Neural cell (in vitro differentiated cells): ENCODE data around the gene TELO2. TPM values are rescaled to one million over a fixed set of nuclear protein-coding genes. Genes with fewer than 3 reads are reported as not detected.

ENCODE experiments used
- H2AFZ ChIP-seq: fragments of 200-600, 300-800 bp; sonication (generic), shearing (Covaris generic); 2 replicates; pipeline ENCODE4 v1.6.0; 2014; ENCODE audit warnings: low read depth, mild to moderate bottlenecking, antibody characterized with exemption, low read length, moderate library complexity
- H3F3A ChIP-seq: fragments of 200-600 bp; shearing (Covaris generic); 2 replicates; pipeline ENCODE4 v1.6.1; 2016; ENCODE audit warnings: mild to moderate bottlenecking, moderate library complexity, mixed read lengths, antibody characterized with exemption, low read length; ENCODE audit not compliant: insufficient read depth, poor library complexity, severe bottlenecking
- H3K27ac ChIP-seq: fragments of 200-600, 300-800 bp; sonication (generic), shearing (Covaris generic); 2 replicates; pipeline ENCODE4 v1.5.1; 2014; ENCODE audit warnings: mild to moderate bottlenecking, low read length, moderate library complexity
- H3K27me3 ChIP-seq: fragments of 300-800, 200-600 bp; sonication (generic), shearing (Covaris generic); 2 replicates; pipeline ENCODE4 v1.6.0; 2014; ENCODE audit warnings: mild to moderate bottlenecking, low read depth, low read length, moderate library complexity; ENCODE audit not compliant: insufficient read depth
- H3K36me3 ChIP-seq: fragments of 300-800, 200-600 bp; sonication (generic), shearing (Covaris generic); 2 replicates; pipeline ENCODE4 v1.5.1; 2014; ENCODE audit warnings: mild to moderate bottlenecking, antibody characterized with exemption, low read length, moderate library complexity; ENCODE audit not compliant: insufficient read depth
- H3K4me2 ChIP-seq: fragments of 300-800, 200-600 bp; sonication (generic), shearing (Covaris generic); 2 replicates; pipeline ENCODE4 v1.6.0; 2014; ENCODE audit warnings: mild to moderate bottlenecking, low read length
- H3K4me3 ChIP-seq: fragments of 300-800, 200-600 bp; sonication (generic), shearing (Covaris generic); 2 replicates; pipeline ENCODE4 v1.5.1; 2014; ENCODE audit warnings: mild to moderate bottlenecking, low read length, moderate library complexity
- H3K79me2 ChIP-seq: fragments of 200-600 bp; shearing (Covaris generic); replicated peaks from 2 replicates; pipeline ENCODE4 v1.6.0; 2014; ENCODE audit warnings: mild to moderate bottlenecking, low read length, moderate library complexity; ENCODE audit not compliant: insufficient read depth
- H3K9ac ChIP-seq: fragments of 300-800, 200-600 bp; sonication (generic), shearing (Covaris generic); 2 replicates; pipeline ENCODE4 v1.6.1; 2016; ENCODE audit warnings: mild to moderate bottlenecking, low read length, mixed read lengths
- H3K9me2 ChIP-seq: fragments of 200-600 bp; shearing (Covaris generic); 2 replicates; pipeline ENCODE4 v1.6.1; 2016; ENCODE audit warnings: mild to moderate bottlenecking, low read length, mixed read lengths; ENCODE audit not compliant: insufficient read depth
- H3K9me3 ChIP-seq: fragments of 200-600, 300-800 bp; sonication (generic), shearing (Covaris generic); 2 replicates; pipeline ENCODE4 v1.6.1; 2016; ENCODE audit warnings: mild to moderate bottlenecking, mixed run types, low read length, moderate library complexity, mixed read lengths
- H4K20me1 ChIP-seq: fragments of 200-600 bp; shearing (Covaris generic); 2 replicates; pipeline ENCODE4 v1.6.1; 2016; ENCODE audit warnings: mild to moderate bottlenecking, mixed run types; ENCODE audit not compliant: insufficient read depth
- CTCF ChIP-seq: fragments of 450-650 bp; IDR thresholded peaks from 2 replicates; pipeline ENCODE4 v1.5.1; 2014; ENCODE audit warnings: antibody characterized with exemption, mild to moderate bottlenecking, moderate library complexity; ENCODE audit not compliant: poor library complexity, severe bottlenecking
- EP300 ChIP-seq: fragments of 450-650 bp; conservative IDR thresholded peaks from 2 replicates; pipeline ENCODE4 v1.6.1; 2014; ENCODE audit warnings: antibody characterized with exemption, mild to moderate bottlenecking, moderate library complexity; ENCODE audit not compliant: poor library complexity, severe bottlenecking
- EZH2 ChIP-seq: fragments of 200-600, 300-800 bp; shearing (Covaris generic), sonication (generic); IDR thresholded peaks from 2 replicates; pipeline ENCODE4 v1.6.1; 2014; ENCODE audit warnings: antibody characterized with exemption, low read length, borderline replicate concordance, mild to moderate bottlenecking; ENCODE audit not compliant: insufficient read depth, poor library complexity, severe bottlenecking
- MXI1 ChIP-seq: fragments of 450-650 bp; conservative IDR thresholded peaks from 2 replicates; pipeline ENCODE4 v1.6.1; 2014; ENCODE audit warnings: antibody characterized with exemption, mild to moderate bottlenecking; ENCODE audit not compliant: poor library complexity, severe bottlenecking
- POLR2AphosphoS5 ChIP-seq: IDR thresholded peaks from 2 replicates; pipeline ENCODE4 v1.6.1; 2012
- RAD21 ChIP-seq: fragments of 450-650 bp; conservative IDR thresholded peaks from 2 replicates; pipeline ENCODE4 v1.6.1; 2014; ENCODE audit warnings: antibody characterized with exemption, mild to moderate bottlenecking, moderate library complexity
- REST ChIP-seq: IDR thresholded peaks from 2 replicates; pipeline ENCODE4 v1.6.1; 2012; ENCODE audit warnings: borderline replicate concordance
- SMC3 ChIP-seq: fragments of 450-650 bp; conservative IDR thresholded peaks from 2 replicates; pipeline ENCODE4 v1.6.1; 2014; ENCODE audit warnings: antibody characterized with exemption, mild to moderate bottlenecking, moderate library complexity; ENCODE audit not compliant: poor library complexity
- TAF1 ChIP-seq: IDR thresholded peaks from 2 replicates; pipeline ENCODE4 v1.6.1; 2012; ENCODE audit warnings: low read depth
- polyA plus RNA-seq: library from polyadenylated mRNA; depleted of rRNA; stranded (reverse); fragments of >200 nt; gene quantifications from 2 replicates; pipeline ENCODE4 v1.2.3, GENCODE V29; 2014

The TELO2 gene
- polyA plus RNA-seq, 1 donor from 2014 or later: 50.4 TPM

GRCh38 chr16:1459967-1460366 is 33.2 kb upstream of the TELO2 start:
- H3K4me3 ChIP-seq: no peak overlapping the region
- no peaks in the 10 kb centered on the region for H3K36me3 ChIP-seq
- no peak overlapping the region for H3K9ac ChIP-seq
- no peak overlapping the region for H3K4me2 ChIP-seq
- H2AFZ ChIP-seq: no peak overlapping the region
- no peaks in the 10 kb centered on the region for H3K9me3 ChIP-seq
- H3F3A ChIP-seq: no peaks in the 10 kb centered on the region
- H4K20me1 ChIP-seq: no peaks in the 10 kb centered on the region
- H3K27me3 ChIP-seq: no peaks in the 10 kb centered on the region
- no peak for TF ChIP-seq EZH2
- no peak for TF ChIP-seq REST
- no peak for TF ChIP-seq SMC3
- no peak for TF ChIP-seq POLR2AphosphoS5
- TF ChIP-seq EP300: no peak
- TF ChIP-seq CTCF: no peak
- TF ChIP-seq MXI1: no peak
- no peak for TF ChIP-seq TAF1
- no peak for TF ChIP-seq RAD21
- no peaks in the 10 kb centered on the region for H3K79me2 ChIP-seq
- H3K9me2 ChIP-seq: no peaks in the 10 kb centered on the region
- no peak overlapping the region for H3K27ac ChIP-seq

- no peak overlapping the region for H3K4me3 ChIP-seq
- no peaks in the 10 kb centered on the region for H3K36me3 ChIP-seq
Observed at GRCh38 chr16:1460602-1461138, 32.5 kb upstream of the TELO2 start.

More at GRCh38 chr16:1460602-1461138, 32.5 kb upstream of the TELO2 start:
- Histone ChIP-seq H3F3A (no peaks in the 10 kb centered on the region), H3K9ac (no peak overlapping the region), H4K20me1 (no peaks in the 10 kb centered on the region), H3K9me2 (no peaks in the 10 kb centered on the region), H3K27me3 (no peaks in the 10 kb centered on the region), H3K4me2 (no peak overlapping the region), H3K79me2 (no peaks in the 10 kb centered on the region), H3K9me3 (no peaks in the 10 kb centered on the region), H3K27ac (no peak overlapping the region), H2AFZ (no peak overlapping the region)
- TF ChIP-seq EP300 (no peak), REST (no peak), RAD21 (no peak), SMC3 (no peak), CTCF (no peak), EZH2 (no peak), MXI1 (no peak), TAF1 (no peak), POLR2AphosphoS5 (no peak)
